HG03159 (cell line): ENCODE results near the gene ZDHHC22.
"Not testable (repeated sequence)": the region's sequence is repeated elsewhere in the genome, so short reads cannot be mapped to it uniquely, and the experiment has no call there.

ENCODE experiments used
- ATAC-seq: cut with Tn5 transposase; IDR thresholded peaks from one replicate; pipeline ENCODE4 v1.9.1; 2021; ENCODE audit warnings: mild to moderate bottlenecking, moderate library complexity; ENCODE audit not compliant: unreplicated experiment

ZDHHC22 gene

GRCh38 chr14:77141214-77142004, at the start of gene ZDHHC22:
ZDHHC22 (minus strand) TSS chr14:77141791; CDS start chr14:77139738, 2,053 bp downstream.
- no peak for ATAC-seq

GRCh38 chr14:77190977-77191376, 49.4 kb upstream of the ZDHHC22 start:
- ATAC-seq, result no peak

- ATAC-seq, result no peak
Observed at GRCh38 chr14:77189479-77189878, 47.9 kb upstream of the ZDHHC22 start.

GRCh38 chr14:77187649-77188012, 46.0 kb upstream of the ZDHHC22 start:
- ATAC-seq, result no peak

GRCh38 chr14:77186911-77187648, 45.5 kb upstream of the ZDHHC22 start:
- no peak for ATAC-seq

GRCh38 chr14:77185093-77185465, 43.5 kb upstream of the ZDHHC22 start:
- no peak for ATAC-seq

- ATAC-seq, result no peak
Observed at GRCh38 chr14:77184396-77185092, 43.0 kb upstream of the ZDHHC22 start.

- ATAC-seq, result no peak
Observed at GRCh38 chr14:77183896-77184295, 42.3 kb upstream of the ZDHHC22 start.

- ATAC-seq, result no peak
Observed at GRCh38 chr14:77181603-77182437, 40.2 kb upstream of the ZDHHC22 start, which contains the start of gene TMEM63C. TMEM63C (plus strand) TSS chr14:77181798; CDS start chr14:77218814, 37,016 bp downstream.

GRCh38 chr14:77180726-77181602, 39.4 kb upstream of the ZDHHC22 start:
- no peak for ATAC-seq

GRCh38 chr14:77178656-77179055, 37.1 kb upstream of the ZDHHC22 start:
- ATAC-seq, result no peak

- ATAC-seq, result no peak
Observed at GRCh38 chr14:77177702-77178101, 36.1 kb upstream of the ZDHHC22 start.

GRCh38 chr14:77175843-77176242, 34.3 kb upstream of the ZDHHC22 start:
- ATAC-seq, result no peak

GRCh38 chr14:77173911-77174617, 32.5 kb upstream of the ZDHHC22 start:
- not testable (repeated sequence) for ATAC-seq

GRCh38 chr14:77172916-77173315, 31.3 kb upstream of the ZDHHC22 start:
- no peak for ATAC-seq

GRCh38 chr14:77170045-77170444, 28.5 kb upstream of the ZDHHC22 start:
- no peak for ATAC-seq

GRCh38 chr14:77161011-77161410, 19.4 kb upstream of the ZDHHC22 start:
- ATAC-seq, result no peak

- ATAC-seq, result no peak
Observed at GRCh38 chr14:77158882-77159255, 17.3 kb upstream of the ZDHHC22 start.
